H1 (cell line): Measurements from ENCODE around the gene ZBTB22.

Source experiments
- ASH2L ChIP-seq: fragments of 200-600, 300-600 bp; sonication (generic); IDR thresholded peaks from one replicate; pipeline ENCODE4 v1.7.1; 2017; ENCODE audit warnings: low read length
- EP300 ChIP-seq, 2 experiments: IDR thresholded peaks; 1 replicate in 1 of 2; 2 replicates in 1 of 2; pipeline ENCODE4 v1.6.1; 2011 to 2012; ENCODE audit warnings: low read depth in 2 of 2, low read length in 2 of 2, mild to moderate bottlenecking in 2 of 2, borderline replicate concordance in 1 of 2, inconsistent platforms in 1 of 2, moderate library complexity in 1 of 2
- FOSL1 ChIP-seq: IDR thresholded peaks from 2 replicates; pipeline ENCODE4 v1.6.1; 2011; ENCODE audit warnings: mild to moderate bottlenecking, low read depth, low read length, moderate library complexity; ENCODE audit not compliant: insufficient read depth
- KDM1A ChIP-seq: fragments of 200-600, 300-600 bp; sonication (generic); IDR thresholded peaks from 2 replicates; pipeline ENCODE4 v1.7.1; 2016; ENCODE audit warnings: mild to moderate bottlenecking, low read length, borderline replicate concordance
- MAFK ChIP-seq: IDR thresholded peaks from 2 replicates; pipeline ENCODE4 v1.6.1; 2012; ENCODE audit warnings: low read depth, mild to moderate bottlenecking, improper control_type of control experiment, low read length
- POLR2A ChIP-seq, 2 experiments: IDR thresholded peaks; 1 replicate in 1 of 2; 2 replicates in 1 of 2; pipeline ENCODE4 v1.6.1; 2011; ENCODE audit warnings: low read depth in 2 of 2, low read length in 2 of 2, mild to moderate bottlenecking in 2 of 2; ENCODE audit errors: control extremely low read depth in 1 of 2
- POLR2AphosphoS5 ChIP-seq: IDR thresholded peaks from 2 replicates; pipeline ENCODE4 v1.6.1; 2011; ENCODE audit warnings: low read depth, low read length
- RAD21 ChIP-seq, 2 experiments: IDR thresholded peaks in 1 of 2; conservative IDR thresholded peaks in 1 of 2; 2 replicates each; pipeline ENCODE4 v1.6.1; 2011; ENCODE audit warnings: low read depth in 2 of 2, low read length in 2 of 2, improper control_type of control experiment in 1 of 2, inconsistent platforms in 1 of 2, mild to moderate bottlenecking in 1 of 2, moderate library complexity in 1 of 2
- YY1 ChIP-seq: IDR thresholded peaks from 2 replicates; pipeline ENCODE4 v1.6.1; 2011; ENCODE audit warnings: low read depth, mild to moderate bottlenecking, low read length
- ZNF274 ChIP-seq: IDR thresholded peaks from 2 replicates; pipeline ENCODE4 v1.7.0; 2012; ENCODE audit warnings: low read length, borderline replicate concordance; ENCODE audit errors: extremely low read depth
- TF ChIP-seq, protein P1 (sequence below), 3 experiments: IDR thresholded peaks; 1 replicate in 2 of 3; 2 replicates in 1 of 3; pipeline versions ENCODE4 v1.5.1 to v1.6.1; 2011; ENCODE audit warnings: low read length in 3 of 3, mild to moderate bottlenecking in 3 of 3, inconsistent platforms in 2 of 3, low read depth in 1 of 3, moderate library complexity in 1 of 3; ENCODE audit not compliant: insufficient read depth in 1 of 3; ENCODE audit errors: control extremely low read depth in 1 of 3

DNA sequence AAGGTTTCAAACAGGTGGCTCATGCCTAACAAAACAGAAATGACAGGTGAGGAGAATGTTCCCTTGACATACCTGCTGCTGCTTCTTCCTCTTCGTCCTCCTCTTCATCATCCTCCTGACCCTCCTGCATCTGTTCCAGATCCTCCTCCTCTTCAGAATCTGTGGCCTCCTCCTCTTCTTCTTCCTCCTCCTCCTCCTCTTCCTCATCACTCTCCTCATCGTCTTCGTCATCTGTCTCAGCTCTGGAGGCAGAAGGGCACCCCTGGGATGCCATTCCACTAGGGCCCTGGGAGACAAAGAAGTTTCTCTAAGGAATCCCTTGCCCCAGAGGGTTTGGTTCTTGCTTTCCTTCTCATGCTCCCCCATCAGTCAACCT lies 2.4 kb upstream of the ZBTB22 start:
- no peak for TF ChIP-seq EP300 (IDR thresholded peaks at IDR 0.05; ENCODE audit: borderline replicate concordance in 1 of 2, low read depth in 2 of 2, low read length in 2 of 2)
- TF ChIP-seq FOSL1: no peak
- TF ChIP-seq, protein P1, sequence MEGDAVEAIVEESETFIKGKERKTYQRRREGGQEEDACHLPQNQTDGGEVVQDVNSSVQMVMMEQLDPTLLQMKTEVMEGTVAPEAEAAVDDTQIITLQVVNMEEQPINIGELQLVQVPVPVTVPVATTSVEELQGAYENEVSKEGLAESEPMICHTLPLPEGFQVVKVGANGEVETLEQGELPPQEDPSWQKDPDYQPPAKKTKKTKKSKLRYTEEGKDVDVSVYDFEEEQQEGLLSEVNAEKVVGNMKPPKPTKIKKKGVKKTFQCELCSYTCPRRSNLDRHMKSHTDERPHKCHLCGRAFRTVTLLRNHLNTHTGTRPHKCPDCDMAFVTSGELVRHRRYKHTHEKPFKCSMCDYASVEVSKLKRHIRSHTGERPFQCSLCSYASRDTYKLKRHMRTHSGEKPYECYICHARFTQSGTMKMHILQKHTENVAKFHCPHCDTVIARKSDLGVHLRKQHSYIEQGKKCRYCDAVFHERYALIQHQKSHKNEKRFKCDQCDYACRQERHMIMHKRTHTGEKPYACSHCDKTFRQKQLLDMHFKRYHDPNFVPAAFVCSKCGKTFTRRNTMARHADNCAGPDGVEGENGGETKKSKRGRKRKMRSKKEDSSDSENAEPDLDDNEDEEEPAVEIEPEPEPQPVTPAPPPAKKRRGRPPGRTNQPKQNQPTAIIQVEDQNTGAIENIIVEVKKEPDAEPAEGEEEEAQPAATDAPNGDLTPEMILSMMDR (IDR thresholded peaks at IDR 0.05; ENCODE audit: control extremely low read depth in 1 of 3, insufficient read depth in 1 of 3, low read depth in 1 of 3, low read length in 3 of 3): no peak
- TF ChIP-seq RAD21 (IDR thresholded peaks at IDR 0.05 in 1 of 2, conservative IDR thresholded peaks at IDR 0.05 in 1 of 2; ENCODE audit: low read depth in 2 of 2, low read length in 2 of 2): no peak
- no peak for TF ChIP-seq POLR2AphosphoS5
- no peak for TF ChIP-seq ZNF274
- no peak for TF ChIP-seq POLR2A (IDR thresholded peaks at IDR 0.05; ENCODE audit: control extremely low read depth in 1 of 2, low read depth in 2 of 2, low read length in 2 of 2)
- no peak for TF ChIP-seq MAFK
- TF ChIP-seq ASH2L: no peak
- TF ChIP-seq YY1: no peak
- no peak for TF ChIP-seq KDM1A
